ENCODE measurements around the gene DPP6. TPM values are rescaled to one million over a fixed set of nuclear protein-coding genes. Genes with fewer than 3 reads are reported as not detected.

DPP6 gene
- total RNA-seq, 1 experiment from 2014 or later = not detected

DNA sequence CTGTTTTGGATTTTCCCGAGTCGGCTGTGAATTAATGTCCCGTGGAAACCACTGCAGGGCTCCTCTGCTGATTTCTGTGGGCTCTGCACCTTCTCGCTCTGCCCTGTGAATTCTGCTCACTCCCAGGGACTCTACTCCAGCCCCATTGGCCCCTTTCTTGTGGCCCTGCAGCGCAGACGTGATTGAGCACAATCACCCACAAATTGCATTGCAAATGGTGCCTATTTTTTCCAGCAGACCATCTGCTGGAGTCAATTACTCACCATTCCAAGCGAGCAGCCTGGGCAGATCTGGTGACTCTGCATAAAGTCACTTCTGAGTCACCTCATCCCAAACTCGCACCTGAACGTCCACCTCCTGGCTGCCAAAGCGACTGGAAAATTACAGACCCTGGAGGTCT is 714.9 kb downstream of the DPP6 start:
- Mint-ChIP-seq H3K27ac (no peak overlapping the region), H3K4me1 (no peaks in the 10 kb centered on the region), H3K27me3 (ENCODE audit: low read depth) (peaks cover 18% of the 10 kb centered on the region), H3K9me3 (peaks cover 87% of the 10 kb centered on the region), H3K4me3 (no peak overlapping the region), H3K36me3 (peaks cover 76% of the 10 kb centered on the region)
- ATAC-seq (no peak), DNase-seq (ENCODE audit: low spot score) (no peak)
- POLR2A ChIA-PET = no interaction called here
- CTCF ChIA-PET = no interaction called here
- no peak for TF ChIP-seq SMAD4 (CRISPR knock-in tag; IDR thresholded peaks at IDR 0.05)
- TF ChIP-seq, protein P1, sequence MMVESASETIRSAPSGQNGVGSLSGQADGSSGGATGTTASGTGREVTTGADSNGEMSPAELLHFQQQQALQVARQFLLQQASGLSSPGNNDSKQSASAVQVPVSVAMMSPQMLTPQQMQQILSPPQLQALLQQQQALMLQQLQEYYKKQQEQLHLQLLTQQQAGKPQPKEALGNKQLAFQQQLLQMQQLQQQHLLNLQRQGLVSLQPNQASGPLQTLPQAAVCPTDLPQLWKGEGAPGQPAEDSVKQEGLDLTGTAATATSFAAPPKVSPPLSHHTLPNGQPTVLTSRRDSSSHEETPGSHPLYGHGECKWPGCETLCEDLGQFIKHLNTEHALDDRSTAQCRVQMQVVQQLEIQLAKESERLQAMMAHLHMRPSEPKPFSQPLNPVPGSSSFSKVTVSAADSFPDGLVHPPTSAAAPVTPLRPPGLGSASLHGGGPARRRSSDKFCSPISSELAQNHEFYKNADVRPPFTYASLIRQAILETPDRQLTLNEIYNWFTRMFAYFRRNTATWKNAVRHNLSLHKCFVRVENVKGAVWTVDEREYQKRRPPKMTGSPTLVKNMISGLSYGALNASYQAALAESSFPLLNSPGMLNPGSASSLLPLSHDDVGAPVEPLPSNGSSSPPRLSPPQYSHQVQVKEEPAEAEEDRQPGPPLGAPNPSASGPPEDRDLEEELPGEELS (CRISPR knock-in tag; IDR thresholded peaks at IDR 0.05) = no peak
- TF ChIP-seq CDX4 (CRISPR knock-in tag; IDR thresholded peaks at IDR 0.05; ENCODE audit: borderline replicate concordance) = no peak
- TF ChIP-seq ERG (CRISPR knock-in tag; IDR thresholded peaks at IDR 0.05) = no peak
- no peak for TF ChIP-seq ZNF396 (CRISPR knock-in tag; IDR thresholded peaks at IDR 0.05; ENCODE audit: borderline replicate concordance)
- TF ChIP-seq, protein P2, sequence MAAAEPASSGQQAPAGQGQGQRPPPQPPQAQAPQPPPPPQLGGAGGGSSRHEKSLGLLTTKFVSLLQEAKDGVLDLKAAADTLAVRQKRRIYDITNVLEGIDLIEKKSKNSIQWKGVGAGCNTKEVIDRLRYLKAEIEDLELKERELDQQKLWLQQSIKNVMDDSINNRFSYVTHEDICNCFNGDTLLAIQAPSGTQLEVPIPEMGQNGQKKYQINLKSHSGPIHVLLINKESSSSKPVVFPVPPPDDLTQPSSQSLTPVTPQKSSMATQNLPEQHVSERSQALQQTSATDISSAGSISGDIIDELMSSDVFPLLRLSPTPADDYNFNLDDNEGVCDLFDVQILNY (CRISPR knock-in tag; IDR thresholded peaks at IDR 0.05) = no peak
- TF ChIP-seq, protein P3, sequence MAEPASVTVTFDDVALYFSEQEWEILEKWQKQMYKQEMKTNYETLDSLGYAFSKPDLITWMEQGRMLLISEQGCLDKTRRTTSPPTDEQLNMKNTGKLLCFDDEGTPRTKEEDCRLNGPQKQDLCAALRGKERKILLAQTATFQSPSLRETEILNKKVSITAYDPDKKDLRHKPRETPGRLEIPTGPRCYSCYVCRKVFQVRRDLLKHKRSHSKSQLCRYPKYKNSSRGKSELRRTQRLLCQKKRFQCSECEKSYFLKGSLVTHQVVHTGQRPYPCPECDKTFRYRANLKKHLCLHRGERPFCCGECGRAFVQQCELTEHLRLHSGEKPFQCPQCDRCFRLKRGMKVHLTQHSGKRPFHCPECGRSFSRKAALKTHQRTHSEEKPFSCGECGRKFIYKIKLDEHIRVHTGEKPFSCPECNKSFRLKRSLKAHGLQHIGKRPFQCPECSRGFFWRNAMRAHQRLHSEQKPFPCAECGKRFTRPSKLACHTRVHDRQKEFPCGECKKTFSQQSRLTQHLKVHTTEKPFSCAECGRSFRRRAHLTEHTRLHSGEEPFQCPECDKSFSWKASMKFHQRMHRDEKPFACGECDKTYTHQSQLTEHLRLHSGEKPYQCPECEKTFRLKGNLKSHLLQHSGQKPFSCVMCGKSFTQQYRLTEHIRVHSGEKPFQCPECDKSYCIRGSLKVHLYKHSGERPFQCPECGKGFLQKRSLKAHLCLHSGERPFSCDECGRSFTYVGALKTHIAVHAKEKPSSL (CRISPR knock-in tag; conservative IDR thresholded peaks at IDR 0.05) = no peak
- TF ChIP-seq SP1 (CRISPR knock-in tag; conservative IDR thresholded peaks at IDR 0.05) = no peak

- Mint-ChIP-seq H3K4me1 (no peaks in the 10 kb centered on the region), H3K36me3 (peaks cover 82% of the 10 kb centered on the region), H3K27me3 (ENCODE audit: low read depth) (peaks cover 21% of the 10 kb centered on the region), H3K9me3 (peaks cover 89% of the 10 kb centered on the region), H3K27ac (no peak overlapping the region), H3K4me3 (no peak overlapping the region)
- DNase-seq (ENCODE audit: low spot score) (no peak), ATAC-seq (no peak)
- CTCF ChIA-PET = no interaction called here
- TF ChIP-seq ESRRA (CRISPR knock-in tag; IDR thresholded peaks at IDR 0.05; ENCODE audit: borderline replicate concordance) (no peak), ETV6 (CRISPR knock-in tag; IDR thresholded peaks at IDR 0.05) (no peak), ZSCAN18 (CRISPR knock-in tag; IDR thresholded peaks at IDR 0.05) (no peak), SMAD3 (CRISPR knock-in tag; IDR thresholded peaks at IDR 0.05; ENCODE audit: borderline replicate concordance) (no peak)
- TF ChIP-seq, protein P4, sequence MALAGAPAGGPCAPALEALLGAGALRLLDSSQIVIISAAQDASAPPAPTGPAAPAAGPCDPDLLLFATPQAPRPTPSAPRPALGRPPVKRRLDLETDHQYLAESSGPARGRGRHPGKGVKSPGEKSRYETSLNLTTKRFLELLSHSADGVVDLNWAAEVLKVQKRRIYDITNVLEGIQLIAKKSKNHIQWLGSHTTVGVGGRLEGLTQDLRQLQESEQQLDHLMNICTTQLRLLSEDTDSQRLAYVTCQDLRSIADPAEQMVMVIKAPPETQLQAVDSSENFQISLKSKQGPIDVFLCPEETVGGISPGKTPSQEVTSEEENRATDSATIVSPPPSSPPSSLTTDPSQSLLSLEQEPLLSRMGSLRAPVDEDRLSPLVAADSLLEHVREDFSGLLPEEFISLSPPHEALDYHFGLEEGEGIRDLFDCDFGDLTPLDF (CRISPR knock-in tag; IDR thresholded peaks at IDR 0.05) = no peak
- TF ChIP-seq, protein P5, sequence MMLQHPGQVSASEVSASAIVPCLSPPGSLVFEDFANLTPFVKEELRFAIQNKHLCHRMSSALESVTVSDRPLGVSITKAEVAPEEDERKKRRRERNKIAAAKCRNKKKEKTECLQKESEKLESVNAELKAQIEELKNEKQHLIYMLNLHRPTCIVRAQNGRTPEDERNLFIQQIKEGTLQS (CRISPR knock-in tag; conservative IDR thresholded peaks at IDR 0.05) = no peak
- POLR2A ChIA-PET = no interaction called here
Measured at GRCh38 chr7:154767821-154768415, 715.7 kb downstream of the DPP6 start.
